Measurements from ENCODE around the gene TBK1. TPM values are rescaled to one million over a fixed set of nuclear protein-coding genes. Genes with fewer than 3 reads are reported as not detected.

Gene TBK1
- total and polyA plus RNA-seq, 2 of the 13 experiments (the other 11 are each of a cell fraction or from before 2014, with no cell fraction given), result 10.3 to 25.2 TPM

GRCh38 chr12:64404470-64405256 lies 47.3 kb upstream of the TBK1 start (continued):
- TF ChIP-seq ARNT2 (CRISPR knock-in tag; IDR thresholded peaks at IDR 0.05; ENCODE audit: low read depth) (peak; percentile 60), MNT (IDR thresholded peaks at IDR 0.05) (0 out of 2 replicates have a peak, but pooled peaks have one; percentile 7), SP2 (CRISPR knock-in tag; IDR thresholded peaks at IDR 0.05) (peak; percentile 4; the same call in 1 of the 2 replicates), ZC3H13 (CRISPR knock-in tag; IDR thresholded peaks at IDR 0.05) (peak; percentile 34; the same call in 1 of the 2 replicates), ATF3 (CRISPR knock-in tag; IDR thresholded peaks at IDR 0.05) (peak; percentile 63; the same call in 1 of the 2 replicates), ZNF768 (CRISPR knock-in tag; IDR thresholded peaks at IDR 0.05) (peak; percentile 52), ZNF710 (CRISPR knock-in tag; IDR thresholded peaks at IDR 0.05; ENCODE audit: borderline replicate concordance) (peak; percentile 66), CBX1 (IDR thresholded peaks at IDR 0.05; ENCODE audit: low read depth) (no peak), GATAD2A (CRISPR knock-in tag; IDR thresholded peaks at IDR 0.05) (0 out of 2 replicates have a peak, but pooled peaks have one; percentile 47), ZNF703 (CRISPR knock-in tag; IDR thresholded peaks at IDR 0.05; ENCODE audit: borderline replicate concordance) (peak; percentile 31; the same call in 1 of the 2 replicates), PRMT3 (CRISPR knock-in tag; IDR thresholded peaks at IDR 0.05; ENCODE audit: borderline replicate concordance, low read depth) (peak; percentile 30; the same call in 1 of the 2 replicates), IRX3 (CRISPR knock-in tag; IDR thresholded peaks at IDR 0.05; ENCODE audit: borderline replicate concordance, low read depth) (peak; percentile 47; the same call in 1 of the 2 replicates), ZSCAN25 (CRISPR knock-in tag; IDR thresholded peaks at IDR 0.05) (peak; percentile 63; the same call in 1 of the 2 replicates), KMT2A (CRISPR knock-in tag; IDR thresholded peaks at IDR 0.05) (peak; percentile 56), DDIT3 (CRISPR knock-in tag; IDR thresholded peaks at IDR 0.05) (peak; percentile 100), SOX6 (IDR thresholded peaks at IDR 0.05) (no peak), SOX6 (CRISPR knock-in tag; IDR thresholded peaks at IDR 0.05) (peak; percentile 62; the same call in 1 of the 2 replicates), SSRP1 (CRISPR knock-in tag; IDR thresholded peaks at IDR 0.05) (no peak), CSRNP1 (CRISPR knock-in tag; IDR thresholded peaks at IDR 0.05) (0 out of 2 replicates have a peak, but pooled peaks have one; percentile 34), BORCS8-MEF2B (CRISPR knock-in tag; IDR thresholded peaks at IDR 0.05) (peak; percentile 35; the same call in 1 of the 2 replicates), BATF2 (CRISPR knock-in tag; IDR thresholded peaks at IDR 0.05) (peak; percentile 79; the same call in 1 of the 2 replicates), ZNF713 (CRISPR knock-in tag; IDR thresholded peaks at IDR 0.05) (no peak), ZNF598 (CRISPR knock-in tag; IDR thresholded peaks at IDR 0.05; ENCODE audit: borderline replicate concordance) (no peak)
